B cell (primary cell): Measurements from ENCODE around the gene PDZRN4.

ENCODE experiments used
- CTCF ChIP-seq: fragments of 200-600 bp; IDR thresholded peaks from one replicate; pipeline ENCODE4 v1.8.0; 2022; ENCODE audit warnings: antibody characterized with exemption, mild to moderate bottlenecking
- EZH2 ChIP-seq: IDR thresholded peaks from 2 replicates; pipeline ENCODE4 v1.6.1; 2012; ENCODE audit warnings: borderline replicate concordance, low read depth, mild to moderate bottlenecking, moderate library complexity, low read length; ENCODE audit not compliant: insufficient read depth, poor library complexity, severe bottlenecking

DNA sequence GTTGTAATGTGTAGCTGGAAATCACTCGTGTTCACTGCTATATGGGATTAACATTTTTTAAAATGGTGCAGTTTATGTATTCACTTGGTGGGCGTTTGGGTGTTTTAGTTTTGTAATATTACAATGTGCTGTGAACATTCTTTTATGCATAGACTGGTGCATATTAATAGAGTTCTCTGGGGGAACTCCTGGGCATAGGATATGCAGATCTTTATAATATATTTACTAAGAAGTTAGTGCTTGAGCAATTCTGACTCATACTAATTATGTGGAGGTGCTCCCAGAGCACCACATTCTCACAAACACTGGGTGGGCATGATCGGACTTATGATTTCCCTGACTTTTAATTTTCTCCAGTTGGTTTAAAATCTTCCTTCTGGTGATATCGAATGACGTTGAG, 342.3 kb downstream of the PDZRN4 start:
- no peak for TF ChIP-seq CTCF
- no peak for TF ChIP-seq EZH2
